HCT116 (cell line): ENCODE data around the gene EZH2.

Experiments used
- CEBPB ChIP-seq: IDR thresholded peaks from 2 replicates; pipeline ENCODE4 v1.6.1; 2012; ENCODE audit warnings: low read depth
- TF ChIP-seq, protein P1 (sequence below): IDR thresholded peaks from 2 replicates; pipeline ENCODE4 v1.6.1; 2012; ENCODE audit warnings: low read depth

DNA sequence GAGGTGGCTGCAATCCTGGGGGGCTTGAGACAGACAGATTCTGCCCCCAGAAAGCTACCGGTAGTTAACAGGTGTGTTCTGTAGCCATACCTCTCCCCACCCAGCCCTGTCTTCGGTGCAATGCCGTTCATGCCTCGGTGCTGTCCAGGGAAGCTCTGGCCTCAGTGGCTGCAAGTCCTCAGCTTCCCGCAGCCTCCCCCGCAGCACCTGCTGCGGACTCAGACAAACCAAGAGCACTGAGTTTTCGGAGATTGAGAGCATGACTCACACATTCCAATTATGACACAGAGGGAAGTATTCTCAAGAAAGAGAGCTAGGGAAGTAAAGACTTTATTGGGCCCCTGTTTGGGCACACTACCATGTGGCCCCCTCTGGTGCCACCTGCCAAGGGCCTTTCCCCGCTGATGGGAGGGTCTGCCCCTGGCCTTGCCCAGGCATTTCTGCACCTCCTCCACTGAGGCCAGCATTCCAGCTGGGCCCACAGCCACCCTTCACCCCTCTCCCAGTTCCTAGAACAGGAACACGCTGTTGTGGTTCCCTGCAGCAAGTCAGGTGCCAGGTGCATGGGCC, 30.2 kb upstream of the EZH2 start:
- TF ChIP-seq CEBPB, result peak; percentile 66
- TF ChIP-seq, protein P1, sequence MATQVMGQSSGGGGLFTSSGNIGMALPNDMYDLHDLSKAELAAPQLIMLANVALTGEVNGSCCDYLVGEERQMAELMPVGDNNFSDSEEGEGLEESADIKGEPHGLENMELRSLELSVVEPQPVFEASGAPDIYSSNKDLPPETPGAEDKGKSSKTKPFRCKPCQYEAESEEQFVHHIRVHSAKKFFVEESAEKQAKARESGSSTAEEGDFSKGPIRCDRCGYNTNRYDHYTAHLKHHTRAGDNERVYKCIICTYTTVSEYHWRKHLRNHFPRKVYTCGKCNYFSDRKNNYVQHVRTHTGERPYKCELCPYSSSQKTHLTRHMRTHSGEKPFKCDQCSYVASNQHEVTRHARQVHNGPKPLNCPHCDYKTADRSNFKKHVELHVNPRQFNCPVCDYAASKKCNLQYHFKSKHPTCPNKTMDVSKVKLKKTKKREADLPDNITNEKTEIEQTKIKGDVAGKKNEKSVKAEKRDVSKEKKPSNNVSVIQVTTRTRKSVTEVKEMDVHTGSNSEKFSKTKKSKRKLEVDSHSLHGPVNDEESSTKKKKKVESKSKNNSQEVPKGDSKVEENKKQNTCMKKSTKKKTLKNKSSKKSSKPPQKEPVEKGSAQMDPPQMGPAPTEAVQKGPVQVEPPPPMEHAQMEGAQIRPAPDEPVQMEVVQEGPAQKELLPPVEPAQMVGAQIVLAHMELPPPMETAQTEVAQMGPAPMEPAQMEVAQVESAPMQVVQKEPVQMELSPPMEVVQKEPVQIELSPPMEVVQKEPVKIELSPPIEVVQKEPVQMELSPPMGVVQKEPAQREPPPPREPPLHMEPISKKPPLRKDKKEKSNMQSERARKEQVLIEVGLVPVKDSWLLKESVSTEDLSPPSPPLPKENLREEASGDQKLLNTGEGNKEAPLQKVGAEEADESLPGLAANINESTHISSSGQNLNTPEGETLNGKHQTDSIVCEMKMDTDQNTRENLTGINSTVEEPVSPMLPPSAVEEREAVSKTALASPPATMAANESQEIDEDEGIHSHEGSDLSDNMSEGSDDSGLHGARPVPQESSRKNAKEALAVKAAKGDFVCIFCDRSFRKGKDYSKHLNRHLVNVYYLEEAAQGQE, result no peak
